ENCODE measurements around the gene MAPT. TPM values are rescaled to one million over a fixed set of nuclear protein-coding genes. Genes with fewer than 3 reads are reported as not detected.

MAPT gene
- total RNA-seq, 4 donors from 2014 or later, result 3.6 to 6.5 (median 4.5) TPM

DNA sequence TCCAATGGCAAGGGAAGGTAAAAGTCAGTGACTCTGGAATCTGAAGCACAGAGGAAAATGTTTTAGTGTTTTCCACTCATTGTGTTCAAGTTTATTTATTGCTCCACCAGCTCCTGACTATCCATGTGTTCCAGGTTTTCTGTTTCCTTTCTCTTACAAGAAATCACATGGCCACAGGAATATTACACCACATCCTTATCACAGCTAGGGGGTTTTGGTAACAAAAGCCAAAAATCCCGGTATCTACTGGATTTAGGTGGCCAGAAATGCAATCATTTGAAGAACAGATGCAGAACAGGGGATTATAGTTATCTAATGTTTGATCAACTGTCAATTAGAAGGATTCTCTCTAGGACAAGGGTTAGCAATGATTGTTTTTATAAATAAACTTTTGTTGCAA is 152.6 kb downstream of the MAPT start:
- DNase-seq (ENCODE audit: low spot score in 2 of 2), result no peak
- TF ChIP-seq, protein P1, sequence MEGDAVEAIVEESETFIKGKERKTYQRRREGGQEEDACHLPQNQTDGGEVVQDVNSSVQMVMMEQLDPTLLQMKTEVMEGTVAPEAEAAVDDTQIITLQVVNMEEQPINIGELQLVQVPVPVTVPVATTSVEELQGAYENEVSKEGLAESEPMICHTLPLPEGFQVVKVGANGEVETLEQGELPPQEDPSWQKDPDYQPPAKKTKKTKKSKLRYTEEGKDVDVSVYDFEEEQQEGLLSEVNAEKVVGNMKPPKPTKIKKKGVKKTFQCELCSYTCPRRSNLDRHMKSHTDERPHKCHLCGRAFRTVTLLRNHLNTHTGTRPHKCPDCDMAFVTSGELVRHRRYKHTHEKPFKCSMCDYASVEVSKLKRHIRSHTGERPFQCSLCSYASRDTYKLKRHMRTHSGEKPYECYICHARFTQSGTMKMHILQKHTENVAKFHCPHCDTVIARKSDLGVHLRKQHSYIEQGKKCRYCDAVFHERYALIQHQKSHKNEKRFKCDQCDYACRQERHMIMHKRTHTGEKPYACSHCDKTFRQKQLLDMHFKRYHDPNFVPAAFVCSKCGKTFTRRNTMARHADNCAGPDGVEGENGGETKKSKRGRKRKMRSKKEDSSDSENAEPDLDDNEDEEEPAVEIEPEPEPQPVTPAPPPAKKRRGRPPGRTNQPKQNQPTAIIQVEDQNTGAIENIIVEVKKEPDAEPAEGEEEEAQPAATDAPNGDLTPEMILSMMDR (IDR thresholded peaks at IDR 0.05), result no peak
- no peak for TF ChIP-seq POLR2A (IDR thresholded peaks at IDR 0.05)
- TF ChIP-seq POLR2AphosphoS5 (IDR thresholded peaks at IDR 0.05), result no peak
- TF ChIP-seq EP300 (IDR thresholded peaks at IDR 0.05), result no peak
- H3K4me1 ChIP-seq, result peaks cover 15% of the 10 kb centered on the region
- 82% methylated on average over 1 of the region's 1 CpG for WGBS
- no peak overlapping the region for H3K4me3 ChIP-seq
- H3K9me3 ChIP-seq, result no peaks in the 10 kb centered on the region
- H3K36me3 ChIP-seq, result peaks cover 50% of the 10 kb centered on the region
- H3K27me3 ChIP-seq, result no peaks in the 10 kb centered on the region
- H3K27ac ChIP-seq, result no peak overlapping the region

DNA sequence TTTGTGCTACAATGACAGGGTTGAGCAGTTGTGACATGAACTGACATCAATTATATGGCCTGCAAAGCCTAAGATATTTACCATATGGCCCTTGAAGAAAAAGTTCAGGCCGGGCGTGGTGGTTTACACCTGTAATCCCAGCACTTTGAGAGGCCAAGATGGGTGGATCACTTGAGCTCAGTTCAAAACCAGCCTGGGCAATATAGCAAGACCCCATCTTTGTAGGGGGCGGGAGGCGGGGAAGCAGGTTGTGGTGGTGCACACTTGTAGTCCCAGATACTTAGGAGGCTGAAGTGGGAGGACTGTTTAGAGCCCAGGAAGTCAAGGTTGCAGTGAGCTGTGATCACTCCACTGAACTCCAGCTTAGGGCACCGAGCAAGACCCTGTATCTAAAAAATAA is 153.0 kb downstream of the MAPT start:
- 88% methylated on average over 5 of the region's 5 CpGs for whole genome bisulfite sequencing
- H3K27me3 ChIP-seq, result no peaks in the 10 kb centered on the region
- TF ChIP-seq EP300 (IDR thresholded peaks at IDR 0.05) (no peak), POLR2AphosphoS5 (IDR thresholded peaks at IDR 0.05) (no peak), POLR2A (IDR thresholded peaks at IDR 0.05) (no peak)
- TF ChIP-seq, protein P1 (IDR thresholded peaks at IDR 0.05), result no peak
- peaks cover 16% of the 10 kb centered on the region for H3K4me1 ChIP-seq
- no peak overlapping the region for H3K27ac ChIP-seq
- no peak overlapping the region for H3K4me3 ChIP-seq
- H3K9me3 ChIP-seq, result no peaks in the 10 kb centered on the region
- H3K36me3 ChIP-seq, result peaks cover 49% of the 10 kb centered on the region
- DNase-seq (ENCODE audit: low spot score in 2 of 2), result no peak

DNA sequence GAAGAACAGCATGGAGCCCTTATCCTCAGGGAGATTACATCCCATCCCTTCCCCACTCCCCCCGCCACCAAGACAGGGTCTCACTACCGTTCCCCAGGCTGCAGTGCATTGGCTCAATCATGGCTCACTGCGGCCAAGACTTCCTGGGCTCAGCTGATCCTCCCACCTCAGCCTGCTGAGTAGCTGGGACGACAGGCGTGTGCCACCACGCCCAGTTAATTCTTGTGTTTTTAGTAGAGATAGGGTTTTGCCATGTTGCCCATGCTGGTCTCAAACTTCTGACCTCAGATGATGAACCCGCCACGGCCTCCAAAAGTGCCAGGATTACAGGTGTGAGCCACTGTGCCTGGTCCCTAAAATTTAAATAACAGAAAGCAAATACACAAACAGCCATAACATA is 153.5 kb downstream of the MAPT start:
- H3K4me1 ChIP-seq, result peaks cover 16% of the 10 kb centered on the region

DNA sequence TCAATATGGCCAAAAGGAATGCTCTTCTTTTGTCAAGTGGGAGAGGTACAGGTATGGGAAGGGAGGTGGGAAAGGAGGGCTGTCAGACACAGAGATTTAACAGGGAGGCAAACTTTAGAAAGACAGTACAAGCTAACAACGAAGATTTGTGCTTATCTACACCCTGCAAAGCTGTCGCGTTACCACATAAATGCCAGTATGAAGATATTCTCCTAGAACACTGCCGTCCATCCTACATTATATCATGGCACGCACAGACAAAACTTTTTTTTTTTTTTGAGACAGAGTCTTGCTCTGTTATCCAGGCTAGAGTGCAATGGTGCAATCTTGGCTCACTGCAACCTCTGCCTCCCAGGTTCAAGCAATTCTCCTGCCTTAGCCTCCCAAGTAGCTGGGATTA is 155.3 kb downstream of the MAPT start:
- Histone ChIP-seq H3K4me1 (peaks cover 8% of the 10 kb centered on the region), H3K9me3 (no peaks in the 10 kb centered on the region), H3K27ac (no peak overlapping the region), H3K27me3 (no peaks in the 10 kb centered on the region), H3K4me3 (no peak overlapping the region), H3K36me3 (peaks cover 49% of the 10 kb centered on the region)
- DNase-seq (ENCODE audit: low spot score in 2 of 2), result no peak
- TF ChIP-seq, protein P1 (IDR thresholded peaks at IDR 0.05), result no peak
- TF ChIP-seq POLR2A (IDR thresholded peaks at IDR 0.05), result no peak
- TF ChIP-seq EP300 (IDR thresholded peaks at IDR 0.05), result no peak
- no peak for TF ChIP-seq POLR2AphosphoS5 (IDR thresholded peaks at IDR 0.05)
- 94% methylated on average over 5 of the region's 5 CpGs for WGBS

More for the DNA sequence above, 153.5 kb downstream of the MAPT start:
- 85% methylated on average over 8 of the region's 8 CpGs for WGBS
- H3K9me3 ChIP-seq, result no peaks in the 10 kb centered on the region
- peaks cover 47% of the 10 kb centered on the region for H3K36me3 ChIP-seq
- no peak overlapping the region for H3K27ac ChIP-seq
- no peak for DNase-seq (ENCODE audit: low spot score in 2 of 2)
- no peak for TF ChIP-seq POLR2A (IDR thresholded peaks at IDR 0.05)
- TF ChIP-seq, protein P1 (IDR thresholded peaks at IDR 0.05), result no peak
- no peak for TF ChIP-seq POLR2AphosphoS5 (IDR thresholded peaks at IDR 0.05)
- TF ChIP-seq EP300 (IDR thresholded peaks at IDR 0.05), result no peak
- no peak overlapping the region for H3K4me3 ChIP-seq
- no peaks in the 10 kb centered on the region for H3K27me3 ChIP-seq

DNA sequence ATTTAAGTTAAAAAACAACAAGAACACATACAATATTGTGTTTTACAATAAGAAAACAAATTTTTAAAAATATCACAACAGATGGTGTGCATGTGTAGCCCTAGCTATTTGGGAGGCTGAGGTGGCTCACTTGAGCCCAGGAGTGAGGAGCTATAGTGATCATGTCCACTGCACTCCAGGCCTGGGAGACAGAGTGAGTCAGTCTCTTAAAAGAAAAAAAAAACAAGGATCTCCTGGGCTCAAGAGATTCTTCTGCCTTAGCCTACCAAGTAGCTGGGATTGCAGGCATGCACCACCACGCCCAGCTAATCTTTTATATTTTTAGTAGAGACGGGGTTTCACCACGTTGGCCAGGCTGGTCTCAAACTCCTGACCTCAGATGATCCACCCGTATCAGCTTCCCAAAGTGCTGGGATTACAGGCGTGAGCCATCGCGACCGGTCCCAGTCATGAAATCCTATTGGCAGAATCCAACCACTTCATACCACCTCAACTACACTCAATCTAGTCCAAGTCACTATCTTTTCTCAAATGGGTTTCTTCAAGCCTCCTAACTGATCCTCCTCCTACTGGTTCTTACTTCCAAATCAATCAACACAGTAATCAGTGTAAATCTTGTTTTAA is 159.7 kb downstream of the MAPT start:
- peaks cover 29% of the 10 kb centered on the region for H3K36me3 ChIP-seq
- no peaks in the 10 kb centered on the region for H3K9me3 ChIP-seq
- no peaks in the 10 kb centered on the region for H3K27me3 ChIP-seq
- no peak overlapping the region for H3K27ac ChIP-seq
- no peak overlapping the region for H3K4me3 ChIP-seq
- H3K4me1 ChIP-seq, result peaks cover 15% of the 10 kb centered on the region
- WGBS, result 76% methylated on average over 8 of the region's 8 CpGs
- no peak for DNase-seq (ENCODE audit: low spot score in 2 of 2)
- TF ChIP-seq, protein P1 (IDR thresholded peaks at IDR 0.05), result no peak
- no peak for TF ChIP-seq EP300 (IDR thresholded peaks at IDR 0.05)
- no peak for TF ChIP-seq POLR2A (IDR thresholded peaks at IDR 0.05)
- no peak for TF ChIP-seq POLR2AphosphoS5 (IDR thresholded peaks at IDR 0.05)
